Kidney (tissue), 14 donors: ENCODE data around the gene TUT7. TPM values are rescaled to one million over a fixed set of nuclear protein-coding genes. Genes with fewer than 3 reads are reported as not detected.

Experiments
- DNase-seq, 5 donors: peaks; one replicate each; pipeline ENCODE4 v3.0.0-alpha.2; 2013 to 2020
- FAIRE-seq: peaks from 2 replicates; lab custom pipeline; 2012; peaks lifted over from hg19 to GRCh38; lab: Jason Lieb, UNC
- H3K27ac ChIP-seq, 2 donors: one replicate each; pipeline ENCODE4 v1.7.0; 2013; ENCODE audit warnings: low read depth in 2 of 2, low read length in 2 of 2, inconsistent platforms in 1 of 2
- H3K27me3 ChIP-seq: one replicate; pipeline ENCODE4 v1.7.1; 2013; ENCODE audit warnings: low read length, inconsistent platforms; ENCODE audit not compliant: control insufficient read depth, insufficient read depth
- H3K36me3 ChIP-seq, 3 donors: one replicate each; pipeline versions ENCODE4 v1.7.0 to v1.7.1; 2013; ENCODE audit warnings: low read length in 3 of 3, control low read depth in 1 of 3, inconsistent platforms in 1 of 3; ENCODE audit not compliant: insufficient read depth in 3 of 3, control insufficient read depth in 2 of 3
- H3K4me1 ChIP-seq, 3 donors: one replicate each; pipeline versions ENCODE4 v1.7.0 to v1.7.1; 2013; ENCODE audit warnings: low read length in 3 of 3, inconsistent platforms in 1 of 3, low read depth in 1 of 3; ENCODE audit not compliant: control insufficient read depth in 2 of 3, insufficient read depth in 2 of 3
- H3K4me3 ChIP-seq, 3 donors: one replicate each; pipeline versions ENCODE4 v1.7.0 to v1.8.1; 2013; ENCODE audit warnings: low read length in 3 of 3, control low read depth in 1 of 3, inconsistent platforms in 1 of 3
- H3K9ac ChIP-seq, 3 donors: one replicate each; pipeline versions ENCODE4 v1.7.0 to v1.7.1; 2013; ENCODE audit warnings: low read length in 3 of 3, control low read depth in 1 of 3, inconsistent platforms in 1 of 3
- H3K9me3 ChIP-seq, 3 donors: one replicate each; pipeline versions ENCODE4 v1.7.0 to v1.7.1; 2013; ENCODE audit warnings: low read length in 3 of 3, control low read depth in 1 of 3, inconsistent platforms in 1 of 3; ENCODE audit not compliant: control insufficient read depth in 2 of 3, insufficient read depth in 1 of 3
- CTCF ChIP-seq: IDR thresholded peaks from 3 replicates; pipeline ENCODE4 v1.5.1; 2012; ENCODE audit warnings: mild to moderate bottlenecking, moderate library complexity, borderline replicate concordance; ENCODE audit not compliant: insufficient read depth; ENCODE audit errors: extremely low read depth
- intact Hi-C: fragments of 100-400 bp; cut with DNase I; formaldehyde crosslinking; loops from one replicate; pipeline ENCODE4 v1.11.1; 2022
- polyA plus RNA-seq: library from polyadenylated mRNA; stranded (reverse); fragments of 350-450 nt; fragmentation: Illumina TruSeq; extraction: RNeasy Lipid Tissue Mini Kit (QIAGEN cat#74804); gene quantifications from one replicate; pipeline ENCODE4 v1.2.3, GENCODE V29; 2014; ENCODE audit warnings: low read depth, low replicate concordance; ENCODE audit not compliant: insufficient read depth
- total RNA-seq: library from RNA; stranded (reverse); fragmentation: NEBNext Ultra II Directional; extraction: Animal tissue kit (Norgen Biotek cat#: 25700); gene quantifications from one replicate; pipeline ENCODE4 v1.2.1, GENCODE V29; 2021
- donor health status: control.
- donor health status: control.
- donor health status: control.
- donor health status: control.
- donor health status: control.
- donor health status: DM: yes; HTN: yes; CAD: no.
- donor health status: Normal renal cell carcinoma (clear cell type).

Gene TUT7
- total and polyA plus RNA-seq, 2 donors from 2014 or later: 6.6 to 26.0 TPM

- H3K9ac ChIP-seq: no peak overlapping the region
- DNase-seq: peak in 2 of 5 donors; percentile 16 to 42
- peaks cover 0 to 5% (median 0%) of the 10 kb centered on the region in 3 donors for H3K4me1 ChIP-seq
- no peaks in the 10 kb centered on the region for H3K27me3 ChIP-seq
- peak; percentile 14 for TF ChIP-seq CTCF
- FAIRE-seq: no peak
- no peak overlapping the region for H3K27ac ChIP-seq
- no peaks in the 10 kb centered on the region for H3K9me3 ChIP-seq
- no peaks in the 10 kb centered on the region for H3K36me3 ChIP-seq
- peak overlapping the region in 1 of 3 donors; percentile 2 for H3K4me3 ChIP-seq
- intact Hi-C loops: no loop called here
These were observed 107.5 kb downstream of the TUT7 start for GRCh38 chr9:86246752-86247161.

- Histone ChIP-seq H3K9ac (no peak overlapping the region), H3K4me1 (peaks cover 0 to 5% (median 0%) of the 10 kb centered on the region in 3 donors), H3K27me3 (no peaks in the 10 kb centered on the region), H3K36me3 (no peaks in the 10 kb centered on the region), H3K27ac (no peak overlapping the region), H3K9me3 (no peaks in the 10 kb centered on the region), H3K4me3 (no peak overlapping the region)
- no peak for TF ChIP-seq CTCF
- no peak for FAIRE-seq
- no peak for DNase-seq
- intact Hi-C loops: no loop called here
These were observed 112.1 kb downstream of the TUT7 start for GRCh38 chr9:86242071-86242470.

- H3K9me3 ChIP-seq: no peaks in the 10 kb centered on the region
- no peak for TF ChIP-seq CTCF
- no peak overlapping the region for H3K9ac ChIP-seq
- no peaks in the 10 kb centered on the region for H3K27me3 ChIP-seq
- DNase-seq (no peak), FAIRE-seq (no peak)
- no peak overlapping the region for H3K27ac ChIP-seq
- no peak overlapping the region for H3K4me3 ChIP-seq
- no peaks in the 10 kb centered on the region for H3K4me1 ChIP-seq
- intact Hi-C loops: no loop called here
- no peaks in the 10 kb centered on the region for H3K36me3 ChIP-seq
These were observed 113.0 kb downstream of the TUT7 start for GRCh38 chr9:86241216-86241615.
